Subcutaneous abdominal adipose tissue (tissue), 5 donors: ENCODE data around the gene HCN2.

Experiments used
- H3K27ac ChIP-seq: one replicate; pipeline ENCODE4 v1.7.0; 2013; ENCODE audit warnings: low read depth, mild to moderate bottlenecking, inconsistent platforms, low read length, moderate library complexity
- H3K27me3 ChIP-seq, 5 donors: one replicate each; pipeline ENCODE4 v1.7.0; 2013; ENCODE audit warnings: low read length in 5 of 5, inconsistent platforms in 1 of 5; ENCODE audit not compliant: control insufficient read depth in 5 of 5, insufficient read depth in 4 of 5
- H3K36me3 ChIP-seq, 5 donors: one replicate each; pipeline ENCODE4 v1.7.0; 2013; ENCODE audit warnings: low read length in 5 of 5; ENCODE audit not compliant: control insufficient read depth in 5 of 5, insufficient read depth in 5 of 5
- H3K4me1 ChIP-seq, 5 donors: one replicate each; pipeline ENCODE4 v1.7.0; 2013; ENCODE audit warnings: low read length in 5 of 5, mild to moderate bottlenecking in 3 of 5, moderate library complexity in 1 of 5; ENCODE audit not compliant: control insufficient read depth in 5 of 5, insufficient read depth in 5 of 5
- H3K4me3 ChIP-seq, 5 donors: one replicate each; pipeline ENCODE4 v1.7.0; 2013; ENCODE audit warnings: low read length in 5 of 5, low read depth in 1 of 5
- H3K9ac ChIP-seq, 5 donors: one replicate each; pipeline ENCODE4 v1.7.0; 2013; ENCODE audit warnings: low read length in 5 of 5, mild to moderate bottlenecking in 4 of 5, moderate library complexity in 3 of 5
- H3K9me3 ChIP-seq, 5 donors: one replicate each; pipeline ENCODE4 v1.7.0; 2013; ENCODE audit warnings: low read length in 5 of 5; ENCODE audit not compliant: control insufficient read depth in 5 of 5
- donor health status: healthy.
- donor health status: healthy.
- donor health status: healthy.
- donor health status: healthy.
- donor health status: healthy.

HCN2 gene

DNA sequence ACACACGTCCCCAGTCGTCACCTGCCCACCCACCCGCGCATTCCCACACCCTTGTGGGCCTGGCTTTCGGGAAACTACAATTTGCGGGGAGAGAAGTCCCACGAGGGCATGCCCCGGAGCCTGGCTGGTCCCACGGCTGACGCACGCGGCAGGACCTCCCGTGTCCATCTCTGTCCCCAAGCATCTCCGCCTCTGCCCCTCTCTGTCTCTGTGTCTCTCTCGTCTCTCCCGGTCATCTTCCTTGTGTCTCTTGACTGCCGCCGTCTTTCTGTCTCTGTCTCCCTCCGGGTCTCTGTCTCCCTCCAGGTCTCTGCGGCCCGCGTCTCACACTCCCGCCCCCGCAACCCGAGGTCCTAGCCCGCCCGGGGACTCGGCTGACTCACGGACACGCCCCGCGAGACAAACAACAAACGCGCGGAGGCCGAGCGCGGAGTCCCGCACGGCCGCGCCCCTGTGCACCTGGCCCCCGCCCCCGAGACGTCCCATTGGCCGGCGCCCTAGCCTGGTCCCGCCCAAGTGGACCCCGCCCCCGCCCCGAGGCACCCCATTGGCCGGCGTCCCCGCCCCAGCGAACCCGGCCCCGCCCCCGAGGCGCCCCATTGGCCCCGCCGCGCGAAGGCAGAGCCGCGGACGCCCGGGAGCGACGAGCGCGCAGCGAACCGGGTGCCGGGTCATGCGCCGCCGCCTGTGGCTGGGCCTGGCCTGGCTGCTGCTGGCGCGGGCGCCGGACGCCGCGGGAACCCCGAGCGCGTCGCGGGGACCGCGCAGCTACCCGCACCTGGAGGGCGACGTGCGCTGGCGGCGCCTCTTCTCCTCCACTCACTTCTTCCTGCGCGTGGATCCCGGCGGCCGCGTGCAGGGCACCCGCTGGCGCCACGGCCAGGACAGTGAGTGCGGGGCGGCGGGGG, 49.8 kb downstream of the HCN2 start, which contains the start of gene FGF22:
Gene FGF22, plus strand, starts transcription at position 627 of the 908 bp plus-strand sequence. Its CDS starts 47 bp downstream, at position 674.
- Histone ChIP-seq H3K9me3 (no peaks in the 10 kb centered on the region), H3K4me3 (peak within 1 kb of the TSS; percentile 22 to 69 (median 55)), H3K36me3 (peaks cover 0 to 2% (median 0%) of the 10 kb centered on the region in 5 donors), H3K27ac (no peak within 1 kb of the TSS), H3K27me3 (no peaks in the 10 kb centered on the region), H3K9ac (peak within 1 kb of the TSS in 1 of 5 donors; percentile 59), H3K4me1 (peaks cover 0 to 15% (median 10%) of the 10 kb centered on the region in 5 donors)

DNA sequence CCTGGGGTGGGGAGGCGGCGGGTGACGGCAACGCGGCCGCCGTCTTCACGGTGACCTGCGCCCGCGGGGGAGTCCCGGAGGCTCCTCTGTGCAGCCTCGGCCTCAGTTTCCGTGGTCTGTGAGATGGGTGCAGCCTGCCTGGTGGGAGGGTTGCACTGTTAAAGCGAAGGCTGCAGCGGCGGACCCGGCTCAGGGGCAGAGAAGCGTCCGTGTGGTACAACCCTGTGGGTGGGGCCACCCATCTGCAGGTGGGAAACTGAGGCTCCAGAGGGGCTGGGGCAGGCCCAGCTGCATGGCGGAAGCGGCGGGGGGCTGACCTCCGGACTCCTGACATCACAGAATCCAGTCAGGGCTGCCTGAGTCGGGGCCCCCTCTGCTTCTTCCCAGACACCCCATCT, 50.5 kb downstream of the HCN2 start:
- Histone ChIP-seq H3K9ac (no peak overlapping the region), H3K36me3 (peaks cover 0 to 6% (median 3%) of the 10 kb centered on the region in 5 donors), H3K4me1 (peaks cover 0 to 15% (median 10%) of the 10 kb centered on the region in 5 donors), H3K27me3 (no peaks in the 10 kb centered on the region), H3K4me3 (peak overlapping the region in 4 of 5 donors; percentile 22 to 59 (median 36)), H3K9me3 (no peaks in the 10 kb centered on the region), H3K27ac (no peak overlapping the region)

DNA sequence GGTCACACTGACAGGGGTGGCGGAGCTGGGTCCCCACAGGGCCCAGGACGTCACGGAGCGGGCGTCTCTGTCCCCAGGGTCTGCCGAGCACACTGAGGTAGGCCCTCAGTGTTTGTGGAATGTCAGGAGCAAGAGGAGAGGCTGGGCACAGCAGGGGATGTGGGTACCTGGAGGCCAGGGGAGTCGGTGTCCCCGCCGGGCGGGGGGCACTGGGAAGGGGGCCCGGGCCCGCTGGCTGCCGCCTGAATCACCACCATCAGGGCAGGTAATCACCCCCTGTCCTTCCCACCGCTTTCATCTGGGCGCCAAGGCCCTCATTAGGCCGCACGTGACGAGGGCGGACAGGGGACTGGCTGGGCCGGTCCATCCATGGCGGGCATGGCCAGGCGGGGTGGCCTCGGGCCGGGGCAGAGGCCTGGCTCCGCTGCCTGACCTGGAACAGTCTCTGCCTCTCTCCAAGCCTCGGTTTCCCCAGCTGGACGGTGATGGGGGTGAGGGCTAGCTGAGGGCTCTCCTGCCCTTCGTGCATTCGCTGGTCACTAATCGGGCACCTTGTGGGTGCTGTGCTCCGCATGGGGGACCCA, 51.0 kb downstream of the HCN2 start:
- H3K4me3 ChIP-seq = no peak overlapping the region
- H3K27ac ChIP-seq = no peak overlapping the region
- H3K9me3 ChIP-seq = no peaks in the 10 kb centered on the region
- H3K9ac ChIP-seq = no peak overlapping the region
- H3K27me3 ChIP-seq = no peaks in the 10 kb centered on the region
- peaks cover 0 to 15% (median 10%) of the 10 kb centered on the region in 5 donors for H3K4me1 ChIP-seq
- H3K36me3 ChIP-seq = peaks cover 0 to 8% (median 3%) of the 10 kb centered on the region in 5 donors

DNA sequence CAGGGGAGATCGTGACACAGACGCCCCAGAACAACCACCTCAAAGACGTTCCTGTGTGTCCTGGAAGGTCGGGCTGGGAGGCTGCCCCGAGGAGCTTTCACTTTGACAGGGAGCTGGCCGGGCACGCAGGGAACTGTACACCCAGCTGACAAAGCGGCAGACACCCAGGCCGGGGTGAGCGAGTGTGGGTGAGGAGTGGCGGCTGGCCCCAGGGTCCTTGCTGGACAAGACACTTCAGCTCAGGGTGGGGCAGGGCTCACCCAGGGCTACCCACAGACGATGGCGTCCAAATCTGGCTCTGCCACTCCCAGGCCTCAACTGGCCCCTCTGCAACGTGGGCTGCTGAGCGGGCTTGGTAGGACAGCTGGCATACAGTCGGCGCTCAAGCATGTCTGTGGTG, 52.0 kb downstream of the HCN2 start:
- Histone ChIP-seq H3K27me3 (no peaks in the 10 kb centered on the region), H3K36me3 (peaks cover 0 to 18% (median 10%) of the 10 kb centered on the region in 5 donors), H3K4me3 (no peak overlapping the region), H3K27ac (no peak overlapping the region), H3K9ac (no peak overlapping the region), H3K9me3 (no peaks in the 10 kb centered on the region), H3K4me1 (peaks cover 0 to 15% (median 10%) of the 10 kb centered on the region in 5 donors)

DNA sequence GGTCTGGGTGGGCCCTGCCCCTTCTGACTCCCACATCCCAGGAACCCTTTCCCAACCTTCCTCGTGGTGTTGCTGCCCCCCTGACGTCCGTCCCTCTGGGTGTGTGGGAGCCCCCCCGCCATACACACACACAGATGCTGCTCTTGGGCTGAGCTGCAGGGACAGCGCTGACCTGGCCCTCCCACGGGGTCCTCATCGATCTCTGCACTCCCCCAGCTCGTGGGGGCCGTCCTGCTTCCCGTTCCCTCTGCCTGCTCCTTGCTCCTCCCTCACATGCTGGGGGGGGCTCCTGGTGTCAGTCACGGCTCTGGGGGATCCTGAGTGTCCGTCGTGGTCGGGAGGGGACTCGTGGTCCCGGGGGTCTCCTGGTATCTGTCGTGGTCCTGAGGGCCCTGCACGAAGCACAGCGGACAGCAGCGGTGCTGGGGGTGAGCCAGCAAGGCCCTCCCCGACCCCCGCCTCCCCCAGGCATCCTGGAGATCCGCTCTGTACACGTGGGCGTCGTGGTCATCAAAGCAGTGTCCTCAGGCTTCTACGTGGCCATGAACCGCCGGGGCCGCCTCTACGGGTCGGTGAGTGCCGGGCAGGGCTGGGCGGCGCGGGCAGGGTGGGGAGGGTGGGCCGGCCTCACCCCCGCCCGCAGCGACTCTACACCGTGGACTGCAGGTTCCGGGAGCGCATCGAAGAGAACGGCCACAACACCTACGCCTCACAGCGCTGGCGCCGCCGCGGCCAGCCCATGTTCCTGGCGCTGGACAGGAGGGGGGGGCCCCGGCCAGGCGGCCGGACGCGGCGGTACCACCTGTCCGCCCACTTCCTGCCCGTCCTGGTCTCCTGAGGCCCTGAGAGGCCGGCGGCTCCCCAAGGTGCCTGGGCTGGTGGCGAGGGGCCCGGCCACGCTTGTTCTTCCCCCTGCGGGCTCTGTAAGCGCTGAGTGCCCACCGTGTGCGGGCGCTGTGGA, 53.4 kb downstream of the HCN2 start:
- H3K4me3 ChIP-seq = no peak overlapping the region
- H3K9me3 ChIP-seq = no peaks in the 10 kb centered on the region
- no peak overlapping the region for H3K27ac ChIP-seq
- peaks cover 0 to 15% (median 10%) of the 10 kb centered on the region in 5 donors for H3K4me1 ChIP-seq
- no peaks in the 10 kb centered on the region for H3K27me3 ChIP-seq
- H3K9ac ChIP-seq = no peak overlapping the region
- peaks cover 0 to 31% (median 23%) of the 10 kb centered on the region in 5 donors for H3K36me3 ChIP-seq

DNA sequence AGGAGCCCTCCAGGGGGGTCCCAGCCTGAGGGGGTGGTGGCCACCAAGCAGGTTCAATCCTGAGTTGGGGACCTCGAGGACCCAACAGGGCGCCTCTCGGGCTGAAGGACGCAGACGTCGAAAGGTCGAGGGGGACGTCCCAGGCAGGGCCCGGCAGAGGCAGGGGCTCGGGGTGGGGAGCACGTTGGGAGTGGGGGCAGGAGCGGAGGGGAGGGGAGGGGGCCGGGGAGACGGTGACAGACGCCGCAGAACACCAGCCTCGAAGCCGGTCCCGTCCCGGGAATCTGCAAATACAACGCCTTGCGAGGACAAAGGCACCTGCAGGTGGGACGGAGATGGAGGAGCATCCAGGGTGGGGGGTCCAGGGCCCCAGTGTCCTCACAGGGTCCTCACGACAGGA, 54.1 kb downstream of the HCN2 start:
- Histone ChIP-seq H3K9ac (no peak overlapping the region), H3K4me3 (no peak overlapping the region), H3K9me3 (no peaks in the 10 kb centered on the region), H3K36me3 (peaks cover 0 to 36% (median 27%) of the 10 kb centered on the region in 5 donors), H3K27ac (no peak overlapping the region), H3K27me3 (no peaks in the 10 kb centered on the region), H3K4me1 (peaks cover 0 to 11% (median 9%) of the 10 kb centered on the region in 5 donors)

DNA sequence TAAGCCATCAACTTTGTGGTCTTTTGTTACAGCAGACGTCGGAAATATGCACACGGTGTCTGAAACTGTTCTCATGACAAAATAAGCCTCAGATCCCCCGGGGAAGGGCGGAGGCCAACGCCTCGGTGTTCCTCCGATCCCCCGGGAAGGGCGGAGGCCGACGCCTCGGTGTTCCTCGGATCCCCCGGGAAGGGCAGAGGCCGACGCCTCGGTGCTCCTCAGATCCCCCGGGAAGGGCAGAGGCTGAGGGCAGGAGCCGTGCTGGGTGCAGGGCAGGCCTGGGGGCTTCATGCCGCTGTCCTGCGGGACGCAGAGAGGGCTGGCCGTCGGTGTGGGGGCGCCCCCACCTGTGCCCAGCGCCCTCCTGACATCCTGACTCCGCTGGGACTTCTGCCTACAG, 54.7 kb downstream of the HCN2 start:
- no peak overlapping the region for H3K27ac ChIP-seq
- no peaks in the 10 kb centered on the region for H3K27me3 ChIP-seq
- no peak overlapping the region for H3K4me3 ChIP-seq
- no peaks in the 10 kb centered on the region for H3K9me3 ChIP-seq
- H3K36me3 ChIP-seq = peaks cover 0 to 40% (median 31%) of the 10 kb centered on the region in 5 donors
- peaks cover 0 to 5% (median 3%) of the 10 kb centered on the region in 5 donors for H3K4me1 ChIP-seq
- H3K9ac ChIP-seq = no peak overlapping the region

DNA sequence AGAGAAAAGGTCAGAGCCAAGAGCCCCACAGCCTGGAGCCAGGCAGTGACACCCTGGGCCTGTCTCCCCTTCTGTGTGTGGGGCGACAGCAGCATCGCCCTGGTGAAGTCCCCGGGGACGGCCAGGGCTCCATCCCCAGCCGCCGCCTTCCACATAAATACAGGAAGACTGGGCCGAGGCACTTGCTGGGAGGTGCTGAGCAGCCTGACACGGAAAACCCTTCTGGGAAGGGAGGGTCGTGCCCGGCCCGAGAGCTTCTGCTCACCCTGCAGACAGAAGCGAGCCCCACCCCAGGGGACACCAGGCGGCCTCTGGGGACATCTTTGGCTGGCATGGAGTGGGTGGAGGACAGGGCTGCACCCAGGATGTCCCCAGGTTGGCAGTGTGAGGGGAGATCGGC, 55.1 kb downstream of the HCN2 start:
- Histone ChIP-seq H3K9ac (no peak overlapping the region), H3K27me3 (no peaks in the 10 kb centered on the region), H3K4me3 (no peak overlapping the region), H3K36me3 (peaks cover 0 to 44% (median 35%) of the 10 kb centered on the region in 5 donors), H3K27ac (no peak overlapping the region), H3K4me1 (peaks cover 0 to 4% (median 2%) of the 10 kb centered on the region in 5 donors), H3K9me3 (no peaks in the 10 kb centered on the region)

DNA sequence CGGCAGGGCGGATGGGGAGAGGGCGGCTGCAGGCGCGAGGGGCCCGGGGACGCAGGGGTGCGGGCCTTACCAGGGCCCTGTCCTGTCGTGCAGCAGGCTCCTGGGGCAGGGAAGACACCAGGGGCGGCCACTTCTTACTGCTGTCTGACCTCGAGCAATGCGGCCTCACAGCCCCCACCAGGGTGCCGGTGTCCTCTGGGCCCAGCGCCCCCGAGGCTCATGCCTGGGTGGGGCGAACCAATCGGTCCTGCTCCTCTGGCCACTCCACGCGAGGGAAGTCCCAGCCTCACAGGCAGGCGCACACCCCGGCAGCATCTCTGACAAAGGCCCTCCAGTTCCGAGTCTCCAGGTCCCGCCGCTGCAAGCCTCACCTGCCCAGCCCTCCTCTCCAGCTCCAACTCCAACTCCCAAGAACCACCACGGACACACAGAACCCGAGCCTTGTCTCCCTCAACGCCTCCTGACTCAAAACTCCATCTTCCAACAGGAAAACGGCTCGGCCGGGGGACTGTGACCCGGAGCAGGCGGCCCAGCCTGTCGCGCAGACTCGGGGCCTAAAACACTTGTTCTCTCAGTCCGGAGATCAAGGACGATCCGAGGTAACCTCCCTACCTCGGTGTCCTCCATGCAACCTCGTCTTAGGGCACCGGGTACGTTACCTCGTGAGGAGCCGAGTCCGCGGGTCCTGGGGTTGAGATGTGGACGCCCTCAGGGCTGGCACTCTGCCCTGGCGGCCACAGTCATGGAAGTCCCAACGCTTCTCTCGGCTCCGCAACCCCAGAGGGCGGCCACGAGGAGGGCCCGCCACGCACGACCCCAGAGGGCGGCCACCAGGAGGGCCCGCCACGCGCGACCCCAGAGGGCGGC, 56.5 kb downstream of the HCN2 start:
- peaks cover 0 to 49% (median 38%) of the 10 kb centered on the region in 5 donors for H3K36me3 ChIP-seq
- no peak overlapping the region for H3K9ac ChIP-seq
- H3K9me3 ChIP-seq = no peaks in the 10 kb centered on the region
- H3K27me3 ChIP-seq = no peaks in the 10 kb centered on the region
- no peak overlapping the region for H3K4me3 ChIP-seq
- no peak overlapping the region for H3K27ac ChIP-seq
- H3K4me1 ChIP-seq = no peaks in the 10 kb centered on the region
